RPMI8226 (cell line): ENCODE results near the gene PCDHB13.
"Not testable (repeated sequence)": the region's sequence is repeated elsewhere in the genome, so short reads cannot be mapped to it uniquely, and the experiment has no call there.

Source experiments
- DNase-seq: peaks from one replicate; pipeline ENCODE4 v3.0.0-alpha.2; 2015

Gene PCDHB13

GRCh38 chr5:141213656-141214339, at the start of gene PCDHB13:
TSS of gene PCDHB13 (plus strand) at chr5:141213919. CDS start at chr5:141214124, 205 bp downstream.
- peak; percentile 15 for DNase-seq

GRCh38 chr5:141172381-141173204, 41.1 kb upstream of the PCDHB13 start, which contains the start of gene PCDHB7:
TSS of gene PCDHB7 (plus strand) at chr5:141172644. CDS start at chr5:141172836, 192 bp downstream.
- DNase-seq: peak; percentile 49

GRCh38 chr5:141174291-141175104, 39.2 kb upstream of the PCDHB13 start:
- not testable (repeated sequence) for DNase-seq

- no peak for DNase-seq
These were observed 37.8 kb upstream of the PCDHB13 start for GRCh38 chr5:141175933-141176332.

- DNase-seq: not testable (repeated sequence)
These were observed 36.0 kb upstream of the PCDHB13 start, which contains the start of gene PCDHB8 for GRCh38 chr5:141177577-141178191. TSS of gene PCDHB8 (plus strand) at chr5:141177790. CDS start at chr5:141178035, 245 bp downstream.

GRCh38 chr5:141179371-141179770, 34.3 kb upstream of the PCDHB13 start:
- not testable (repeated sequence) for DNase-seq

- not testable (repeated sequence) for DNase-seq
These were observed 33.8 kb upstream of the PCDHB13 start for GRCh38 chr5:141179876-141180275.

- DNase-seq: no peak
These were observed 33.4 kb upstream of the PCDHB13 start for GRCh38 chr5:141180313-141180712.

GRCh38 chr5:141182248-141182647, 31.5 kb upstream of the PCDHB13 start, which contains the start of gene PCDHB16:
TSS of gene PCDHB16 (plus strand) at chr5:141182387. CDS start at chr5:141182560, 173 bp downstream.
- DNase-seq: no peak

GRCh38 chr5:141184117-141184855, 29.4 kb upstream of the PCDHB13 start:
- DNase-seq: not testable (repeated sequence)

- DNase-seq: peak; percentile 25
These were observed 26.7 kb upstream of the PCDHB13 start, which contains the start of gene PCDHB9 for GRCh38 chr5:141186897-141187512. TSS of gene PCDHB9 (plus strand) at chr5:141187161. CDS start at chr5:141187319, 158 bp downstream.

- DNase-seq: not testable (repeated sequence)
These were observed 25.0 kb upstream of the PCDHB13 start for GRCh38 chr5:141188682-141189081.

GRCh38 chr5:141189131-141189530, 24.6 kb upstream of the PCDHB13 start:
- DNase-seq: not testable (repeated sequence)

GRCh38 chr5:141192110-141192725, 21.5 kb upstream of the PCDHB13 start, which contains the start of gene PCDHB10:
TSS of gene PCDHB10 (plus strand) at chr5:141192353. CDS start at chr5:141192553, 200 bp downstream.
- DNase-seq: peak; percentile 34

- not testable (repeated sequence) for DNase-seq
These were observed 19.4 kb upstream of the PCDHB13 start for GRCh38 chr5:141194332-141194731.

GRCh38 chr5:141196363-141196762, 17.4 kb upstream of the PCDHB13 start:
- no peak for DNase-seq

GRCh38 chr5:141199359-141200235, 14.1 kb upstream of the PCDHB13 start, which contains the start of gene PCDHB11:
TSS of gene PCDHB11 (plus strand) at chr5:141199627. CDS start at chr5:141199775, 148 bp downstream.
- DNase-seq: peak; percentile 19

- not testable (repeated sequence) for DNase-seq
These were observed 12.6 kb upstream of the PCDHB13 start for GRCh38 chr5:141201126-141201525.

GRCh38 chr5:141201646-141202045, 12.1 kb upstream of the PCDHB13 start:
- not testable (repeated sequence) for DNase-seq
